WTC11 (cell line): ENCODE measurements around the gene FOXL1. TPM values are rescaled to one million over a fixed set of nuclear protein-coding genes. Genes with fewer than 3 reads are reported as not detected.
A peak's percentile ranks its signal among the peaks of the same experiment; 100 is the strongest.

Experiments
- ATAC-seq: fragments of 200-7000 bp; cut with Tn5 transposase; 2 replicates; pipeline ENCODE4 v1.10.0; 2021; ENCODE audit warnings: mild to moderate bottlenecking, moderate library complexity
- CTCF ChIA-PET: fragments of 300-600 bp; sonication (Branson Sonifier 250); formaldehyde crosslinking; loops from one replicate; lab custom pipeline; 2021; ENCODE audit warnings: antibody characterized with exemption; lab: Charles Lee
- POLR2A ChIA-PET: fragments of 350-600 bp; sonication (Branson Sonifier 250); formaldehyde crosslinking; loops from one replicate; lab custom pipeline; 2021; ENCODE audit warnings: antibody characterized with exemption; lab: Charles Lee
- DNase-seq: peaks from one replicate; pipeline ENCODE4 v3.0.0; 2021; ENCODE audit warnings: low spot score
- H3K27ac Mint-ChIP-seq: 2 replicates; pipeline ENCODE4 v1.8.0; 2021; ENCODE audit warnings: mixed read lengths
- H3K27me3 Mint-ChIP-seq: 2 replicates; pipeline ENCODE4 v1.8.0; 2021; ENCODE audit warnings: low read depth, mild to moderate bottlenecking, moderate library complexity, mixed read lengths
- H3K36me3 Mint-ChIP-seq: 2 replicates; pipeline ENCODE4 v1.8.0; 2021; ENCODE audit warnings: mixed read lengths
- H3K4me1 Mint-ChIP-seq: 2 replicates; pipeline ENCODE4 v1.8.0; 2022; ENCODE audit warnings: mixed read lengths
- H3K4me3 Mint-ChIP-seq: 2 replicates; pipeline ENCODE4 v1.8.0; 2021; ENCODE audit warnings: mild to moderate bottlenecking, moderate library complexity, mixed read lengths
- H3K9me3 Mint-ChIP-seq: 2 replicates; pipeline ENCODE4 v1.8.0; 2021; ENCODE audit warnings: mixed read lengths
- ATF1 ChIP-seq: sonication (generic); formaldehyde crosslinking; IDR thresholded peaks from 2 replicates; pipeline ENCODE4 v1.8.1; 2023; ENCODE audit warnings: mild to moderate bottlenecking, moderate library complexity, missing genetic modification reagents
- CDX4 ChIP-seq: fragments of 250-450 bp; sonication (Bioruptor Pico); IDR thresholded peaks from 2 replicates; pipeline ENCODE4 v1.9.0; 2021; ENCODE audit warnings: moderate library complexity, mild to moderate bottlenecking, inconsistent platforms, borderline replicate concordance
- E2F1 ChIP-seq: sonication (generic); formaldehyde crosslinking; IDR thresholded peaks from 2 replicates; pipeline ENCODE4 v1.8.0; 2022; ENCODE audit warnings: mild to moderate bottlenecking, missing genetic modification reagents
- FOXK1 ChIP-seq: sonication (generic); formaldehyde crosslinking; IDR thresholded peaks from 2 replicates; pipeline ENCODE4 v1.8.0; 2022; ENCODE audit warnings: mild to moderate bottlenecking, moderate library complexity, missing genetic modification reagents
- FOXP4 ChIP-seq: sonication (generic); formaldehyde crosslinking; IDR thresholded peaks from 2 replicates; pipeline ENCODE4 v1.8.0; 2022; ENCODE audit warnings: mild to moderate bottlenecking, missing genetic modification reagents
- KAT7 ChIP-seq: sonication (generic); formaldehyde crosslinking; IDR thresholded peaks from 2 replicates; pipeline ENCODE4 v1.8.1; 2023; ENCODE audit warnings: missing genetic modification reagents, mild to moderate bottlenecking, borderline replicate concordance
- NFYB ChIP-seq: sonication (generic); formaldehyde crosslinking; conservative IDR thresholded peaks from 2 replicates; pipeline ENCODE4 v1.8.0; 2022; ENCODE audit warnings: low read depth, missing genetic modification reagents
- NR1H2 ChIP-seq: sonication (generic); formaldehyde crosslinking; IDR thresholded peaks from 2 replicates; pipeline ENCODE4 v1.9.0; 2021; ENCODE audit warnings: mild to moderate bottlenecking, moderate library complexity, missing genetic modification reagents
- NR3C1 ChIP-seq: sonication (generic); formaldehyde crosslinking; conservative IDR thresholded peaks from 2 replicates; pipeline ENCODE4 v1.8.1; 2023; ENCODE audit warnings: low read depth, mild to moderate bottlenecking, missing genetic modification reagents
- PRDM15 ChIP-seq: sonication (generic); formaldehyde crosslinking; IDR thresholded peaks from 2 replicates; pipeline ENCODE4 v1.8.0; 2022; ENCODE audit warnings: missing genetic modification reagents
- SMAD3 ChIP-seq: sonication (generic); formaldehyde crosslinking; IDR thresholded peaks from 2 replicates; pipeline ENCODE4 v1.8.0; 2022; ENCODE audit warnings: missing genetic modification reagents, mild to moderate bottlenecking, borderline replicate concordance
- STAT6 ChIP-seq: sonication (generic); formaldehyde crosslinking; conservative IDR thresholded peaks from 2 replicates; pipeline ENCODE4 v1.8.1; 2023; ENCODE audit warnings: mild to moderate bottlenecking, low read depth, missing genetic modification reagents, moderate library complexity
- USF2 ChIP-seq: sonication (generic); formaldehyde crosslinking; IDR thresholded peaks from 2 replicates; pipeline ENCODE4 v1.8.1; 2023; ENCODE audit warnings: mild to moderate bottlenecking, missing genetic modification reagents, moderate library complexity
- ZNF232 ChIP-seq: sonication (generic); formaldehyde crosslinking; IDR thresholded peaks from 2 replicates; pipeline ENCODE4 v1.8.0; 2022; ENCODE audit warnings: mild to moderate bottlenecking, missing genetic modification reagents
- ZNF317 ChIP-seq: sonication (generic); formaldehyde crosslinking; IDR thresholded peaks from 2 replicates; pipeline ENCODE4 v1.8.1; 2023; ENCODE audit warnings: low read depth, mild to moderate bottlenecking, moderate library complexity, missing genetic modification reagents, borderline replicate concordance
- ZNF423 ChIP-seq: fragments of 250-450 bp; sonication (Bioruptor Pico); IDR thresholded peaks from 2 replicates; pipeline ENCODE4 v2.1.2; 2022; ENCODE audit warnings: mild to moderate bottlenecking, moderate library complexity
- ZSCAN18 ChIP-seq: fragments of 250-450 bp; sonication (Bioruptor Pico); IDR thresholded peaks from 2 replicates; pipeline ENCODE4 v2.1.2; 2022; ENCODE audit warnings: mild to moderate bottlenecking, moderate library complexity
- total RNA-seq: library from RNA; stranded (reverse); gene quantifications from 3 replicates; pipeline ENCODE4 v1.2.3, GENCODE V29; 2021

Gene FOXL1
- total RNA-seq, 1 experiment from 2014 or later: 0.33 TPM

GRCh38 chr16:86578611-86579267, 390 bp downstream of the FOXL1 start:
- Mint-ChIP-seq H3K4me3 (peak overlapping the region; percentile 89), H3K27ac (no peak overlapping the region), H3K27me3 (peaks cover 94% of the 10 kb centered on the region), H3K9me3 (no peaks in the 10 kb centered on the region), H3K36me3 (no peaks in the 10 kb centered on the region), H3K4me1 (peaks cover 42% of the 10 kb centered on the region)
- peak; percentile 4 for ATAC-seq
- ChIA-PET CTCF (interaction anchor here (1.0 to 2.0 kb wide), 2 partner anchors 256 to 295 kb away, joined by 3 to 8 read pairs; no protein-coding TSS in a partner anchor), POLR2A (no interaction called here)
- peak; percentile 36 for DNase-seq
- TF ChIP-seq KAT7 (CRISPR knock-in tag) (0 out of 2 replicates have a peak, but pooled peaks have one; percentile 31), FOXK1 (CRISPR knock-in tag) (no peak), ZNF423 (CRISPR knock-in tag) (0 out of 2 replicates have a peak, but pooled peaks have one; percentile 8), ZNF317 (CRISPR knock-in tag) (no peak), NFYB (no peak)

GRCh38 chr16:86579268-86580062, 1.1 kb downstream of the FOXL1 start:
- Mint-ChIP-seq H3K4me3 (peak overlapping the region; percentile 82), H3K36me3 (no peaks in the 10 kb centered on the region), H3K27me3 (peaks cover 88% of the 10 kb centered on the region), H3K9me3 (no peaks in the 10 kb centered on the region), H3K4me1 (peaks cover 37% of the 10 kb centered on the region), H3K27ac (no peak overlapping the region)
- no peak for TF ChIP-seq FOXP4 (CRISPR knock-in tag)
- TF ChIP-seq CDX4 (CRISPR knock-in tag): no peak
- TF ChIP-seq NR1H2 (CRISPR knock-in tag): no peak
- TF ChIP-seq STAT6 (CRISPR knock-in tag): no peak
- TF ChIP-seq PRDM15 (CRISPR knock-in tag): no peak
- TF ChIP-seq ATF1 (CRISPR knock-in tag): no peak
- TF ChIP-seq NR3C1: no peak
- no peak for TF ChIP-seq USF2 (CRISPR knock-in tag)
- no peak for TF ChIP-seq SMAD3 (CRISPR knock-in tag)
- TF ChIP-seq ZSCAN18: no peak
- no peak for TF ChIP-seq ZNF232 (CRISPR knock-in tag)
- TF ChIP-seq FOXK1 (CRISPR knock-in tag): no peak
- TF ChIP-seq E2F1 (CRISPR knock-in tag): no peak
- CTCF ChIA-PET: interaction anchor here (1.0 to 2.0 kb wide), 2 partner anchors 255 to 295 kb away, joined by 3 to 8 read pairs; no protein-coding TSS in a partner anchor
- ATAC-seq (no peak), DNase-seq (peak; percentile 21)
- POLR2A ChIA-PET: interaction anchor here (0.6 kb wide), 1 partner anchor 311 kb away, joined by 3 read pairs; no protein-coding TSS in a partner anchor
